ENCODE results near the gene PTPRN. TPM values are rescaled to one million over a fixed set of nuclear protein-coding genes. Genes with fewer than 3 reads are reported as not detected.

PTPRN gene
- total RNA-seq, 1 experiment from 2014 or later, result not detected

- H3K4me1 Mint-ChIP-seq (ENCODE audit: low read depth, unreplicated experiment), result peaks cover 10% of the 10 kb centered on the region
- CTCF ChIA-PET, result interaction anchor here (0.8 to 1.3 kb wide), 4 partner anchors 9 to 190 kb away, joined by 3 read pairs; no protein-coding TSS in a partner anchor
- DNase-seq, result peak; percentile 62
- no peak overlapping the region for H3K4me3 Mint-ChIP-seq (ENCODE audit: low read depth, unreplicated experiment)
- no peak for TF ChIP-seq CTCF (IDR thresholded peaks at IDR 0.05; ENCODE audit: unreplicated experiment)
- peaks cover 58% of the 10 kb centered on the region for H3K27me3 Mint-ChIP-seq (ENCODE audit: unreplicated experiment)
- intact Hi-C loops (cut with micrococcal nuclease; ENCODE audit: unreplicated experiment), result no loop called here
- no peaks in the 10 kb centered on the region for H3K36me3 Mint-ChIP-seq (ENCODE audit: insufficient read depth, unreplicated experiment)
- H3K27ac Mint-ChIP-seq (ENCODE audit: unreplicated experiment), result peak overlapping the region; percentile 14
- BruUV-seq (replicated peaks), result no TSS peak
- no peaks in the 10 kb centered on the region for H3K9me3 Mint-ChIP-seq (ENCODE audit: low read depth, unreplicated experiment)
Observed at GRCh38 chr2:219344751-219345430, 35.7 kb upstream of the PTPRN start.

- peaks cover 97% of the 10 kb centered on the region for H3K27me3 Mint-ChIP-seq (ENCODE audit: unreplicated experiment)
- intact Hi-C loops (cut with micrococcal nuclease; ENCODE audit: unreplicated experiment), result no loop called here
- no peak overlapping the region for H3K27ac Mint-ChIP-seq (ENCODE audit: unreplicated experiment)
- CTCF ChIA-PET, result interaction anchor here (0.5 to 0.8 kb wide), 2 partner anchors 10 to 16 kb away, joined by 3 read pairs; no protein-coding TSS in a partner anchor
- no peaks in the 10 kb centered on the region for H3K36me3 Mint-ChIP-seq (ENCODE audit: insufficient read depth, unreplicated experiment)
- H3K4me3 Mint-ChIP-seq (ENCODE audit: low read depth, unreplicated experiment), result no peak overlapping the region
- no peaks in the 10 kb centered on the region for H3K9me3 Mint-ChIP-seq (ENCODE audit: low read depth, unreplicated experiment)
- H3K4me1 Mint-ChIP-seq (ENCODE audit: low read depth, unreplicated experiment), result no peaks in the 10 kb centered on the region
- DNase-seq, result no peak
- no TSS peak for BruUV-seq (replicated peaks)
- no peak for TF ChIP-seq CTCF (IDR thresholded peaks at IDR 0.05; ENCODE audit: unreplicated experiment)
Observed at GRCh38 chr2:219335373-219335786, 26.2 kb upstream of the PTPRN start.

GRCh38 chr2:219334076-219334475 is 24.9 kb upstream of the PTPRN start:
- no peaks in the 10 kb centered on the region for H3K9me3 Mint-ChIP-seq (ENCODE audit: low read depth, unreplicated experiment)
- BruUV-seq (replicated peaks), result no TSS peak
- no peak overlapping the region for H3K4me3 Mint-ChIP-seq (ENCODE audit: low read depth, unreplicated experiment)
- no peaks in the 10 kb centered on the region for H3K36me3 Mint-ChIP-seq (ENCODE audit: insufficient read depth, unreplicated experiment)
- no peaks in the 10 kb centered on the region for H3K4me1 Mint-ChIP-seq (ENCODE audit: low read depth, unreplicated experiment)
- peaks cover 98% of the 10 kb centered on the region for H3K27me3 Mint-ChIP-seq (ENCODE audit: unreplicated experiment)
- intact Hi-C loops (cut with micrococcal nuclease; ENCODE audit: unreplicated experiment), result no loop called here
- H3K27ac Mint-ChIP-seq (ENCODE audit: unreplicated experiment), result no peak overlapping the region
- CTCF ChIA-PET, result interaction anchor here (1.0 kb wide), 1 partner anchor 21 kb away, joined by 4 read pairs; no protein-coding TSS in a partner anchor
- DNase-seq, result no peak
- TF ChIP-seq CTCF (IDR thresholded peaks at IDR 0.05; ENCODE audit: unreplicated experiment), result no peak

- H3K9me3 Mint-ChIP-seq (ENCODE audit: low read depth, unreplicated experiment), result no peaks in the 10 kb centered on the region
- H3K27ac Mint-ChIP-seq (ENCODE audit: unreplicated experiment), result no peak within 1 kb of the TSS
- no peak within 1 kb of the TSS for H3K4me3 Mint-ChIP-seq (ENCODE audit: low read depth, unreplicated experiment)
- no TSS peak for BruUV-seq (replicated peaks)
- H3K27me3 Mint-ChIP-seq (ENCODE audit: unreplicated experiment), result peaks cover 99% of the 10 kb centered on the region
- DNase-seq, result no peak
- CTCF ChIA-PET, result no interaction called here
- intact Hi-C loops (cut with micrococcal nuclease; ENCODE audit: unreplicated experiment), result no loop called here
- TF ChIP-seq CTCF (IDR thresholded peaks at IDR 0.05; ENCODE audit: unreplicated experiment), result no peak
- no peaks in the 10 kb centered on the region for H3K4me1 Mint-ChIP-seq (ENCODE audit: low read depth, unreplicated experiment)
- no peaks in the 10 kb centered on the region for H3K36me3 Mint-ChIP-seq (ENCODE audit: insufficient read depth, unreplicated experiment)
Observed at GRCh38 chr2:219332542-219332941, 23.3 kb upstream of the PTPRN start, which contains the start of gene RESP18. TSS of gene RESP18 (minus strand) at chr2:219332744.
